ENCODE data around the gene TAF4. TPM values are rescaled to one million over a fixed set of nuclear protein-coding genes. Genes with fewer than 3 reads are reported as not detected.

The TAF4 gene
- total RNA-seq, 2 donors from 2014 or later = 12.7 to 29.0 TPM

DNA sequence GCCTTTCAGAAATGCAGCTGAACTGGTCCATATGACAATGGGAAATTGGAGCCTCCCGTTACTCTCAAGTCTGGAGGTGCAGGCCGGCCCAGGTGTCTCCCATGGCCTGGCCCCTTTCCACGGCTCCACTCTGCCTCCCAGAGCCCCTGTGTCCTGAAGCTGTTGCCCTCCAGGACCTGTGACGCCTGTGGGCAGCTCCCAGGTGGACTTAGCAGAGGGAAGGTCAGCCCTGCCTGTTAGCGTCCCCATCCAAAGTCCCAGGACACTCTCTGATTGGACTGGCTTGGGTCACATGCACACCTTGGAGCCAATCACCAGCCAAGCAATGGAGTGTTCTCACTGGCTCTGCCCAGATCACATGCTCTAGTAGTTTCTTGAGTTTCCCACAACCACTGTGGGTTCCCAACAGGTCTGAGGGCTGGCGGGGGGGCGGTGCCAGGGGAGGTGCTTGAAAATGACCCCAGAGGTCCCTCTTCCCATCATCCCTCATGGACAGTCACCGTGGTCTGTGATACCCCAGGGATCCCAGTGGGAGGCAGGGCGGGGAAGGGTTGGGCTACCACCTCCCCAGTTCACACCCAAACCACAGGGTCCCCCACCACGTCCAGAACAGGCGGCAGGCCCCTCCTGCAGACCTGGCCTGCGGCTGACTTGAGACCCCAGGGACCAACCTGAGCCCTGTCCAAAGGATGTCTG, 135.6 kb downstream of the TAF4 start:
- no peaks in the 10 kb centered on the region for H3K9me3 ChIP-seq
- no peaks in the 10 kb centered on the region for H3K4me1 ChIP-seq
- DNase-seq (no peak), ATAC-seq (no peak)
- intact Hi-C loops (cut with DNase I) = no loop called here
- WGBS, 2 donors = 81 to 86% methylated on average over 10 to 11 of the region's 12 CpGs
- no peak overlapping the region for H3K4me3 ChIP-seq
- no peaks in the 10 kb centered on the region for H3K36me3 ChIP-seq (replicated peaks in 1 of 2; ENCODE audit: insufficient read depth in 1 of 2, low read depth in 2 of 2)
- no peaks in the 10 kb centered on the region for H3K27me3 ChIP-seq
- TF ChIP-seq POLR2A (IDR thresholded peaks at IDR 0.05) = no peak
- TF ChIP-seq, protein P1, sequence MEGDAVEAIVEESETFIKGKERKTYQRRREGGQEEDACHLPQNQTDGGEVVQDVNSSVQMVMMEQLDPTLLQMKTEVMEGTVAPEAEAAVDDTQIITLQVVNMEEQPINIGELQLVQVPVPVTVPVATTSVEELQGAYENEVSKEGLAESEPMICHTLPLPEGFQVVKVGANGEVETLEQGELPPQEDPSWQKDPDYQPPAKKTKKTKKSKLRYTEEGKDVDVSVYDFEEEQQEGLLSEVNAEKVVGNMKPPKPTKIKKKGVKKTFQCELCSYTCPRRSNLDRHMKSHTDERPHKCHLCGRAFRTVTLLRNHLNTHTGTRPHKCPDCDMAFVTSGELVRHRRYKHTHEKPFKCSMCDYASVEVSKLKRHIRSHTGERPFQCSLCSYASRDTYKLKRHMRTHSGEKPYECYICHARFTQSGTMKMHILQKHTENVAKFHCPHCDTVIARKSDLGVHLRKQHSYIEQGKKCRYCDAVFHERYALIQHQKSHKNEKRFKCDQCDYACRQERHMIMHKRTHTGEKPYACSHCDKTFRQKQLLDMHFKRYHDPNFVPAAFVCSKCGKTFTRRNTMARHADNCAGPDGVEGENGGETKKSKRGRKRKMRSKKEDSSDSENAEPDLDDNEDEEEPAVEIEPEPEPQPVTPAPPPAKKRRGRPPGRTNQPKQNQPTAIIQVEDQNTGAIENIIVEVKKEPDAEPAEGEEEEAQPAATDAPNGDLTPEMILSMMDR (IDR thresholded peaks at IDR 0.05) = no peak
- H3K27ac ChIP-seq = no peak overlapping the region

- TF ChIP-seq POLR2A (IDR thresholded peaks at IDR 0.05) = no peak
- TF ChIP-seq, protein P1 (IDR thresholded peaks at IDR 0.05) = no peak
- WGBS, 2 donors = 95% methylated on average over 4 to 12 of the region's 12 CpGs
- Histone ChIP-seq H3K4me1 (no peaks in the 10 kb centered on the region), H3K9me3 (no peaks in the 10 kb centered on the region), H3K4me3 (no peak overlapping the region), H3K27ac (no peak overlapping the region), H3K36me3 (replicated peaks in 1 of 2; ENCODE audit: insufficient read depth in 1 of 2, low read depth in 2 of 2) (no peaks in the 10 kb centered on the region), H3K27me3 (no peaks in the 10 kb centered on the region)
- ATAC-seq = no peak
- no peak for DNase-seq
- intact Hi-C loops (cut with DNase I) = no loop called here
These were observed 136.1 kb downstream of the TAF4 start for GRCh38 chr20:61929561-61929960.

DNA sequence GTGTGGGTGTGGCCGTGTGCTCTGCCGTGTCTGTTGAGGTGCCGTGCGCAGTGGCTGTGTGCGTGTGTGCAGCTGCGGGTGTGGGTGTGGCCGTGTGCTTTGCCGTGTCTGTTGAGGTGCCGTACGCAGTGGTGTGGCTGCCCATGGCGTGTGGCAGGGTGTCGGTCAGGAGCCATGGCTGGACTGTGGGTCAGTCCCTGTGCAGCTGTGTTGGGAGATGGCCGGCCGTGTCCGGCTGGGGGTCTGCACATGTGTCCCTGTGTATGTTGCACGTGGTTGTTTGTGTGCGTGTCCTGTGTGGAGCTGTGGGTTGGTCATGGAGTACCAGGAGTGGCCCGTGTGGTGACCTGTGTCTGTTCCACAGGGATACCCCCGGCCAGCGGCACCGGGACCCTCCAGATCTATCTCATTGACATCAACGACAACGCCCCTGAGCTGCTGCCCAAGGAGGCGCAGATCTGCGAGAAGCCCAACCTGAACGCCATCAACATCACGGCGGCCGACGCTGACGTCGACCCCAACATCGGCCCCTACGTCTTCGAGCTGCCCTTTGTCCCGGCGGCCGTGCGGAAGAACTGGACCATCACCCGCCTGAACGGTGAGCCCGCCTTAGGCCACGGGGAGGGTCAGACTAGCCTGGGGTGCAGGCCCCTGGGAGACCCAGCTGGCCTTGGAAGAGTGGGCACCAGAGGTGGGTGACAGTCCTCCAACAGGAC, 137.7 kb downstream of the TAF4 start:
- ATAC-seq = no peak
- Histone ChIP-seq H3K27me3 (no peaks in the 10 kb centered on the region), H3K4me3 (no peak overlapping the region), H3K9me3 (no peaks in the 10 kb centered on the region), H3K4me1 (no peaks in the 10 kb centered on the region), H3K36me3 (replicated peaks in 1 of 2; ENCODE audit: insufficient read depth in 1 of 2, low read depth in 2 of 2) (no peaks in the 10 kb centered on the region), H3K27ac (no peak overlapping the region)
- WGBS, 2 donors = 89 to 95% methylated on average over 16 to 43 of the region's 43 CpGs
- no peak for DNase-seq
- TF ChIP-seq POLR2A (IDR thresholded peaks at IDR 0.05) = no peak
- TF ChIP-seq, protein P1 (IDR thresholded peaks at IDR 0.05) = no peak
- intact Hi-C loops (cut with DNase I) = no loop called here

DNA sequence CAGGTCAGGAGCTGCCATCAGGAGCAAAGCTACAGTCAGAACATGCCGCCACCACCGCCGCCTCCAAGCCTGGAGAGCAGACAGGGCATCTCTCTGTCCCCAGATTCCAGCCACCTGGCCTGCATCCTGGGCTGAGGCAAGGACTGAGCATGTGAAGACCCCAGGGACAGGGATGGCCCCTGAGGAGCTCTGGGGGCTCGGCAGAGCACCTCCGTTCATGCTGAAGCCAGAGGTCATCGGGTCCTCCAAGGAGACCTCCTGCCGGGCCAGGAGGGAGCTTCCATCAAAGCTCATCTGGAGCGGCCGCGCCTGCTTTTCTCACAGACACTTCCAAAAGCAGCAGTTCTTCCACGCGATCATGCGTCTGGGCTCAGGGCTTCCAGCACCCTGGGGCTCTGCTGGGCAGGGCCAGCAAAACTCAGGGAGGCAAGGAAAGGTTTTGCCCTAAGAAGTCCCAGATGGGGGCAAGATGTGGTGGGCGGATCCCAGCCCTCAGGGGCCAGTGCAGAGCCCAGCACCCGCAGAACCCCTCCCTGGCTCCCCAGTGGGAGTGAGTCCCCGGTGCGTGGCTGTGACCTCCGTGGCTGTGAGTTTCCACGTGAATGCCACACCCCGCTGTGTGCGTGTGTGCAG, 138.4 kb downstream of the TAF4 start:
- Histone ChIP-seq H3K4me1 (no peaks in the 10 kb centered on the region), H3K27ac (no peak overlapping the region), H3K36me3 (replicated peaks in 1 of 2; ENCODE audit: insufficient read depth in 1 of 2, low read depth in 2 of 2) (no peaks in the 10 kb centered on the region), H3K27me3 (no peaks in the 10 kb centered on the region), H3K4me3 (no peak overlapping the region), H3K9me3 (no peaks in the 10 kb centered on the region)
- WGBS, 2 donors = 76 to 78% methylated on average over 7 to 21 of the region's 21 CpGs
- intact Hi-C loops (cut with DNase I) = no loop called here
- ATAC-seq (no peak), DNase-seq (no peak)
- TF ChIP-seq, protein P1 (IDR thresholded peaks at IDR 0.05) = no peak
- TF ChIP-seq POLR2A (IDR thresholded peaks at IDR 0.05) = no peak

Data from body of pancreas (tissue), 4 donors.